Small intestine (tissue), 7 donors: ENCODE results near the gene TENM3. TPM values are rescaled to one million over a fixed set of nuclear protein-coding genes. Genes with fewer than 3 reads are reported as not detected.

ENCODE experiments used
- DNase-seq, 2 donors: peaks; one replicate each; pipeline versions ENCODE4 v3.0.0 to v3.0.0-alpha.2; 2013
- FAIRE-seq: peaks from 2 replicates; lab custom pipeline; 2012; peaks lifted over from hg19 to GRCh38; lab: Jason Lieb, UNC
- H3K27ac ChIP-seq, 3 donors: one replicate each; pipeline ENCODE4 v1.5.1; 2013; ENCODE audit warnings: low read length in 2 of 3, mild to moderate bottlenecking in 2 of 3, control low read depth in 1 of 3, inconsistent platforms in 1 of 3, low read depth in 1 of 3, moderate library complexity in 1 of 3
- H3K27me3 ChIP-seq, 3 donors: one replicate each; pipeline ENCODE4 v1.6.1; 2013; ENCODE audit warnings: low read length in 3 of 3, inconsistent platforms in 1 of 3; ENCODE audit not compliant: control insufficient read depth in 3 of 3, insufficient read depth in 3 of 3
- H3K36me3 ChIP-seq, 3 donors: one replicate each; pipeline ENCODE4 v1.6.1; 2013; ENCODE audit warnings: low read length in 3 of 3, inconsistent platforms in 1 of 3, low read depth in 1 of 3, mild to moderate bottlenecking in 1 of 3, moderate library complexity in 1 of 3; ENCODE audit not compliant: control insufficient read depth in 3 of 3, insufficient read depth in 2 of 3
- H3K4me1 ChIP-seq, 3 donors: one replicate each; pipeline ENCODE4 v1.6.1; 2013; ENCODE audit warnings: low read length in 2 of 3, inconsistent platforms in 1 of 3, low read depth in 1 of 3, mild to moderate bottlenecking in 1 of 3, moderate library complexity in 1 of 3; ENCODE audit not compliant: control insufficient read depth in 3 of 3, insufficient read depth in 2 of 3
- H3K4me3 ChIP-seq, 3 donors: one replicate each; pipeline ENCODE4 v1.5.1; 2013; ENCODE audit warnings: low read length in 3 of 3, control low read depth in 1 of 3, inconsistent platforms in 1 of 3, low read depth in 1 of 3, mild to moderate bottlenecking in 1 of 3, moderate library complexity in 1 of 3
- H3K9me3 ChIP-seq, 2 donors: one replicate each; pipeline ENCODE4 v1.6.1; 2013; ENCODE audit warnings: low read depth in 1 of 2, low read length in 1 of 2; ENCODE audit not compliant: control insufficient read depth in 2 of 2, insufficient read depth in 1 of 2
- WGBS, 3 donors: extraction: QIAGEN DNeasy Blood & Tissue Kit; methylation state at CpG; one replicate each; pipeline ENCODE4 v1.1.7; 2013; 5-methylcytosine and 5-hydroxymethylcytosine counted together
- polyA plus RNA-seq, 4 donors: library from polyadenylated mRNA; stranded (reverse) in 3 of 4; unstranded in 1 of 4; fragments of 200-250 nt in 3 of 4; fragments of 120-200 nt in 1 of 4; gene quantifications; one replicate each; pipeline versions ENCODE4 v1.2.1 to v1.2.3, GENCODE V29; 2013
- donor health status: healthy with polysubstance abuse.
- donor health status: control.
- donor health status: control.
- donor health status: Bipolar disorder and iron deficiency.
- donor health status: healthy.

TENM3 gene
- polyA plus RNA-seq, 4 donors = 0.45 to 4.5 (median 1.1) TPM

DNA sequence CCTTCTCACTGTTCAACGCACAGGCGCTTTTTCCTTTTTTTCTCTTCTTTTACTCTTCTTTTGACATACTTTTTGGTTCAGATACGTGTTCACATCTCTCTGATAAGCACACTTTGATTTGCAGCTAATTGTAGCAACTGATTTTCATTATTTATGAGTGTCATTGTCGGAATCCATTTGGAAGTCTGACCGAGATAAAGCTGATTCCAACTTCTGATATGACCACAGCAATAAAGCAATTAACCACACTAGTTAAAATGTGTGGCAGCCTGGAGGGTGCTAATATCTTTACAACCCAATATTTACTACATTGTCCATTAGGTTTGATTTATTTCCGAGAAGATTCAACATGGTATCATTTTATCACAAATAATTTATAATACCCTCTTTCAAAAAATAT lies 101.8 kb downstream of the TENM3 start:
- H3K9me3 ChIP-seq = no peaks in the 10 kb centered on the region
- no peak overlapping the region for H3K4me3 ChIP-seq
- no peaks in the 10 kb centered on the region for H3K36me3 ChIP-seq
- FAIRE-seq = no peak
- H3K27me3 ChIP-seq = peaks cover 0 to 2% (median 0%) of the 10 kb centered on the region in 3 donors
- 15 to 41% (median 18%) methylated on average over 6 of the region's 6 CpGs for WGBS, 3 donors
- H3K4me1 ChIP-seq = no peaks in the 10 kb centered on the region
- no peak overlapping the region for H3K27ac ChIP-seq
- DNase-seq = peak; percentile 7 to 16

DNA sequence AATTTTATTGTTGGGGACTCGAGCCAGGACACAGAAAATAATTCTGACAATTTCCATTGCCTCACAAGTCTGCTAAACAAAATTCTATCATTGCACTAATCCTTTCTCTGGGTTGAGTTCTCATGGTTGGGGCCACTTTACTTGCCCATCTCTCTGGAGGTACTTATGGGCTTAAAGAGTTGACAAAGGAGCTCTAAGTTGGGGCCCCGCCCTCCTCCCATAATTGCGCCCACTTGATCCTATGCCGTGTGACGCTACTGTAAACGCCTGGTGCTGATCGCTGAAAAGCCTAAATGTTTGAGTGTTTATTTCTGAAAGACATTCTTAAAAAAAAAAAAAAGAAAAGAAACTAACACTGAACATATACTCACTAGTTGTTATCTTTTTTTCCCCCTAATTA lies 103.0 kb downstream of the TENM3 start:
- Histone ChIP-seq H3K4me3 (no peak overlapping the region), H3K27ac (no peak overlapping the region), H3K36me3 (no peaks in the 10 kb centered on the region), H3K4me1 (no peaks in the 10 kb centered on the region), H3K9me3 (no peaks in the 10 kb centered on the region), H3K27me3 (peaks cover 0 to 2% (median 0%) of the 10 kb centered on the region in 3 donors)
- no peak for FAIRE-seq
- WGBS, 3 donors = 40 to 80% (median 68%) methylated on average over 7 of the region's 7 CpGs
- no peak for DNase-seq

DNA sequence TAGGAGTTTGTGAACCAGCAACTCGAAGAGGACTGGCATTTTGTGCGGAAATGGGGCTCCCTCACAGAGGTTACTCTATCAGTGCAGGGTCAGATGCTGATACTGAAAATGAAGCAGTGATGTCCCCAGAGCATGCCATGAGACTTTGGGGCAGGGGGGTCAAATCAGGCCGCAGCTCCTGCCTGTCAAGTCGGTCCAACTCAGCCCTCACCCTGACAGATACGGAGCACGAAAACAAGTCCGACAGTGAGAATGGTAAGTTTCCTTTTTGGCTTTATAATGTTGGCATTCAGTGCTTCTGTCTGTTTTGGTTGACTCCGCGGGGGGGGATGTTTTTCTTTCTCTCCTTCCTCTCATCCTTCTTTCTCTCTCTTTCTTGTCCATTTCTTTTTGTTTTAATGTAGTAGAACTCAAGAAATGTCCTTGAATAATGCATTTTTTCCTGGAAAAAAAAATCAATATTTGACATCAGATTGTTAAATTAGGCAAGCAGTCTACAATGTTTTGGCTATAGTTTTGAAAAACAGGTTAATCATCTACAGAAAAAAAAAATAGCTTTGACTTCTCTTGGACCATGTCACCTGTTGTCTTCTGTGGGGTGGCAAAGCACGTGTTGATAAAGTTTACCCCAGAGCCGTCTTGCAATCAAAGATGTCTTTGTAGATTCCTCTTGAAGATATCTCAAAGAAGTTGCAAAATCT lies 103.6 kb downstream of the TENM3 start:
- WGBS, 3 donors = 11 to 53% (median 33%) methylated on average over 11 of the region's 11 CpGs
- no peak overlapping the region for H3K4me3 ChIP-seq

DNA sequence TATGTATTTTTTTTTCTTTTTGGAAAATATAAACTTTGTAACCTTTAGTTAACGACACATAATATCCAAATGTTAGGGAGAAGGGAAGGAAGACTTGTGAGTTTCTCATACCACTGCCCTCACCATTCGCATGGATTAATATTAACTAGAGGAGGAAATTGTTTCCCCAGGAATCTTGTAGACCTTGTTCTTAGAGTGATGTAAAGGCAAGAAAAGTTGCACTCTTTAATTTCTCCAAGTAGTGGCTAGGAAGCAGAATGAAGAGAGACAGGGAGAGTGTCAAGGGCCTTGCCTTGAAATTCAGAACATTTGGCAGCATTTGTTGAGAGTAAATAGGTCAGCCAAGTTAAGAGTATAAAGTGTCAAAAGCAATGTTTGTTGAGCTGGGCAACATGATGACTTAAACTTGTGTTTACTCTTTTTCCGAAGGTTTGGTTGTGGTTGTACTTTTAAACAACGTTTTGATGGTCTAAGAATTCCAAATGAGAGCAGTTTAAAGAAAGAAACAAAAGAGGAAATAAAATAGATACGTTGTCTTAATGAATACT lies 105.7 kb downstream of the TENM3 start:
- FAIRE-seq = no peak
- Histone ChIP-seq H3K36me3 (no peaks in the 10 kb centered on the region), H3K4me3 (no peak overlapping the region), H3K27ac (no peak overlapping the region), H3K27me3 (peaks cover 0 to 2% (median 0%) of the 10 kb centered on the region in 3 donors), H3K9me3 (no peaks in the 10 kb centered on the region), H3K4me1 (no peaks in the 10 kb centered on the region)
- 38 to 44% (median 42%) methylated on average over 5 of the region's 5 CpGs for WGBS, 3 donors
- peak in 1 of 2 donors; percentile 35 for DNase-seq

More for the DNA sequence above, 103.6 kb downstream of the TENM3 start:
- no peak overlapping the region for H3K27ac ChIP-seq
- DNase-seq (peak in 1 of 2 donors; percentile 1), FAIRE-seq (no peak)
- H3K36me3 ChIP-seq = no peaks in the 10 kb centered on the region
- no peaks in the 10 kb centered on the region for H3K4me1 ChIP-seq
- peaks cover 0 to 2% (median 0%) of the 10 kb centered on the region in 3 donors for H3K27me3 ChIP-seq
- H3K9me3 ChIP-seq = no peaks in the 10 kb centered on the region

DNA sequence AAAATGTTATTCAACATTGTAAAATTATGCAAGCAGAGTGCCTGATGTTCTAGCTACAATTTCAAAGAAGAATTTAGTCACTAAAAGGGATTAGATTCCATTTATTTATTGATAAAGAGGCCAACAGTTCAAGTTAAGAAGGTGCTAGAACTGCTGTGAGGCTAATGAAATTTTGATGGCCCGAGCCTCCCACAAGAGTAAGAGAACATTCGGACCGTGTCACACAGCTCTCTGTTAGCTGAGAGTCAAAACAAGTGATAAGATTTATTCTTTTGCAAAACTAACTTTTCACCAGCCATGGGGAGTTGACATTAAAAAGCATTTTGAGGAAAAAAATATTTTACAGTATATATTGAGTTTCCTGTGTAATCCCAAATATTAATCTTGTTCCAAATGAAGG lies 106.8 kb downstream of the TENM3 start:
- Histone ChIP-seq H3K9me3 (no peaks in the 10 kb centered on the region), H3K27me3 (peaks cover 0 to 2% (median 0%) of the 10 kb centered on the region in 3 donors), H3K36me3 (no peaks in the 10 kb centered on the region), H3K4me1 (no peaks in the 10 kb centered on the region), H3K27ac (no peak overlapping the region), H3K4me3 (no peak overlapping the region)
- FAIRE-seq (no peak), DNase-seq (no peak)
- 53 to 69% (median 68%) methylated on average over 3 of the region's 3 CpGs for WGBS, 3 donors

DNA sequence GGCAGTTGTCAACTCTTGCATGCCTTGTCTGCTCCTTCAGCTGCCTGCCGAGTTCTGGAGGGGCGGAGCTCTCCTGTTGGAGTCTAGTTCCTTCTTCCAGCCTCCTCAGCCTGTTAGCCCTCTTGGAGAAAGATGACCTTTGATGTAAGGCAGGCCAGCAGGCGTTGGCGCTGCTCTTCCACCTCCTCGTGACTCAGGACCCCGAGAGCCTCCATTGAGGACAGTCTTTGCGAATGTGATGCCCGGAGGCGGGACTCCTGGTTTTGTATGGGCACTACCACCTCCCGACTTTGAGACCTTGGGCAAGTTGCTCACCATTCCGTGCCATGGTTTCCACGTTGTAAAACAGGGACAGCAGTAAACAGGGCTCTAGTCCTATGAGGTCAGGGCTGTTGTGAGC lies 108.3 kb downstream of the TENM3 start:
- Histone ChIP-seq H3K27me3 (peaks cover 0 to 3% (median 0%) of the 10 kb centered on the region in 3 donors), H3K9me3 (no peaks in the 10 kb centered on the region), H3K27ac (no peak overlapping the region), H3K4me1 (no peaks in the 10 kb centered on the region), H3K36me3 (no peaks in the 10 kb centered on the region), H3K4me3 (no peak overlapping the region)
- DNase-seq = no peak
- FAIRE-seq = no peak
- WGBS, 3 donors = 80 to 87% (median 81%) methylated on average over 12 of the region's 12 CpGs

DNA sequence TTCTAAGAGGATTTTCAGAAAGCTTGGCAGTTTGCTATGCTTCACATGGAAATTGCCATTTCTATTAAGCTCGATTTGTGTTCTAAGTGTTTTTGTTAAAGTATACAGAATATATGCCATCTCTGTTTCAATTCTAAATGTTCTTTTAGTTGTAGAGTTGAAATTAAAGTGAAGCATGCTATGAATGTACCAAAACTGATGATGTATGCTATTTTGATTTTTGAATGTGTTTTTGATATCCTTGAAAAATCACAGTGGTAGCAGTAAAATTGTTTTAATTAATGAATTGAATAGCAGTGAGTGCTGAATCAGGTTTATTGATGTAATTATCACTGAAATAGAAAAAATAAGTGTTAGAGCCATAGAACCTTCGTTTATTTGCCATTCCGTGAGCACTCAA lies 110.9 kb downstream of the TENM3 start:
- H3K27me3 ChIP-seq = peaks cover 0 to 2% (median 0%) of the 10 kb centered on the region in 3 donors
- H3K9me3 ChIP-seq = no peaks in the 10 kb centered on the region
- no peaks in the 10 kb centered on the region for H3K4me1 ChIP-seq
- no peaks in the 10 kb centered on the region for H3K36me3 ChIP-seq
- FAIRE-seq (no peak), DNase-seq (no peak)
- 67 to 75% (median 69%) methylated on average over 3 of the region's 3 CpGs for WGBS, 3 donors
- H3K4me3 ChIP-seq = no peak overlapping the region
- H3K27ac ChIP-seq = no peak overlapping the region

DNA sequence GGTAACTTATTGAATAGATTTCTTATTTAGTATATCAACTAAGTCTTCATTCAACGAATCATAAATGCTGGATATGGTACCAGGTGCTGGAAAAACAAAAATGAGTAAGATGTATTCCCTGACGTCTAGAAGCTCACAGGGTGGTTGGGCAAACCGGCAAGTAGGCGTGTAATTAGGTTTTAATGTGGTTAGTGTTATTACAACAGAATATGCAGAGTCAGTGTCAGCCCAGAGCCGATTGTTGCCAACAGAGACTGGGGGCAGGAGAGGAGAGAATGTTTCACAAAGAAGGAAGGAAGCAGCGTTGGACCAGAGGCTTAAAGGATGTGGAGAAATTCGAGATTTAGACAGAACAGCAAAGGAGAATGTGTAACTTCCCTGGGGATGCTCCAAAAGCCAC lies 111.7 kb downstream of the TENM3 start:
- Histone ChIP-seq H3K4me1 (no peaks in the 10 kb centered on the region), H3K27me3 (peaks cover 0 to 2% (median 0%) of the 10 kb centered on the region in 3 donors), H3K27ac (no peak overlapping the region), H3K4me3 (no peak overlapping the region), H3K9me3 (no peaks in the 10 kb centered on the region), H3K36me3 (no peaks in the 10 kb centered on the region)
- WGBS, 3 donors = 59 to 73% (median 64%) methylated on average over 7 of the region's 7 CpGs
- DNase-seq (no peak), FAIRE-seq (no peak)
